Neutrophil (primary cell): ENCODE results near the gene MCAT.
"Not testable (repeated sequence)": the region's sequence is repeated elsewhere in the genome, so short reads cannot be mapped to it uniquely, and the experiment has no call there.

ENCODE experiments used
- H3K27ac ChIP-seq: fragments of 200-600 bp; sonication (generic); 2 replicates; pipeline ENCODE4 v1.5.1; 2016; ENCODE audit warnings: mild to moderate bottlenecking, moderate library complexity
- H3K27me3 ChIP-seq: fragments of 200-600 bp; sonication (generic); 2 replicates; pipeline ENCODE4 v1.6.0; 2016; ENCODE audit warnings: mild to moderate bottlenecking
- H3K36me3 ChIP-seq: fragments of 200-600 bp; sonication (generic); 2 replicates; pipeline ENCODE4 v1.5.1; 2017
- H3K4me1 ChIP-seq, 2 experiments: fragments of 200-600 bp in 1 of 2; sonication (generic) in 1 of 2; 1 replicate in 1 of 2; 2 replicates in 1 of 2; pipeline versions ENCODE4 v1.5.1 to v1.6.1; 2013 to 2016; ENCODE audit warnings: low read depth in 1 of 2, low read length in 1 of 2, mild to moderate bottlenecking in 1 of 2, moderate library complexity in 1 of 2; ENCODE audit not compliant: control insufficient read depth in 1 of 2, insufficient read depth in 1 of 2
- H3K4me3 ChIP-seq, 2 experiments: fragments of 200-600 bp in 1 of 2; sonication (generic) in 1 of 2; 1 replicate in 1 of 2; 2 replicates in 1 of 2; pipeline ENCODE4 v1.5.1; 2013 to 2016; ENCODE audit warnings: low read depth in 1 of 2, low read length in 1 of 2, mild to moderate bottlenecking in 1 of 2, moderate library complexity in 1 of 2
- H3K9me3 ChIP-seq: fragments of 200-600 bp; sonication (generic); 2 replicates; pipeline ENCODE4 v1.5.1; 2016
- TF ChIP-seq, protein P1 (sequence below): fragments of 200-600 bp; sonication (generic); IDR thresholded peaks from 2 replicates; pipeline ENCODE4 v1.5.1; 2016; ENCODE audit warnings: antibody characterized with exemption

The MCAT gene

DNA sequence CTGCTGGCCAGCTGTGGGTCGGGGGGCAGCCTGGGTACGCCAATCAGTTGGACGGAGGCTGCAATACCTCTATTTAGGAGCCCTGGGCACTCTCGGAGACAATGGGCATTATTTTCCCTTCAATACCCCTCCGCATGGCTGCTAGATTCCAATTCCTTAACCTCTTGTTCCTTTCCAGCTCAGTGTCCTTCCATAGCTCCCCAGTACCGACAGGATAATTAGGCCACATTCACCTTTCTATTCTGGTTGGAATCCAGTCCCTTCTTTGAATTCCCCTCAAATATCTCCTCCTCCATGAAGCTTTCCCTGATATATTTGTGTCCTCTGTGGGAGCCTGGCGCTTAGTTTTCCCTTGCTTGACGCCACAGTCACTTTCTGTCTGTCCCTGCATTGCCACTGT, 36.9 kb downstream of the MCAT start:
- Histone ChIP-seq H3K4me1 (peaks cover 7 to 10% of the 10 kb centered on the region in 2 experiments), H3K27ac (no peak overlapping the region), H3K9me3 (no peaks in the 10 kb centered on the region), H3K27me3 (peaks cover 21% of the 10 kb centered on the region), H3K4me3 (no peak overlapping the region), H3K36me3 (no peaks in the 10 kb centered on the region)
- TF ChIP-seq, protein P1, sequence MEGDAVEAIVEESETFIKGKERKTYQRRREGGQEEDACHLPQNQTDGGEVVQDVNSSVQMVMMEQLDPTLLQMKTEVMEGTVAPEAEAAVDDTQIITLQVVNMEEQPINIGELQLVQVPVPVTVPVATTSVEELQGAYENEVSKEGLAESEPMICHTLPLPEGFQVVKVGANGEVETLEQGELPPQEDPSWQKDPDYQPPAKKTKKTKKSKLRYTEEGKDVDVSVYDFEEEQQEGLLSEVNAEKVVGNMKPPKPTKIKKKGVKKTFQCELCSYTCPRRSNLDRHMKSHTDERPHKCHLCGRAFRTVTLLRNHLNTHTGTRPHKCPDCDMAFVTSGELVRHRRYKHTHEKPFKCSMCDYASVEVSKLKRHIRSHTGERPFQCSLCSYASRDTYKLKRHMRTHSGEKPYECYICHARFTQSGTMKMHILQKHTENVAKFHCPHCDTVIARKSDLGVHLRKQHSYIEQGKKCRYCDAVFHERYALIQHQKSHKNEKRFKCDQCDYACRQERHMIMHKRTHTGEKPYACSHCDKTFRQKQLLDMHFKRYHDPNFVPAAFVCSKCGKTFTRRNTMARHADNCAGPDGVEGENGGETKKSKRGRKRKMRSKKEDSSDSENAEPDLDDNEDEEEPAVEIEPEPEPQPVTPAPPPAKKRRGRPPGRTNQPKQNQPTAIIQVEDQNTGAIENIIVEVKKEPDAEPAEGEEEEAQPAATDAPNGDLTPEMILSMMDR: no peak

DNA sequence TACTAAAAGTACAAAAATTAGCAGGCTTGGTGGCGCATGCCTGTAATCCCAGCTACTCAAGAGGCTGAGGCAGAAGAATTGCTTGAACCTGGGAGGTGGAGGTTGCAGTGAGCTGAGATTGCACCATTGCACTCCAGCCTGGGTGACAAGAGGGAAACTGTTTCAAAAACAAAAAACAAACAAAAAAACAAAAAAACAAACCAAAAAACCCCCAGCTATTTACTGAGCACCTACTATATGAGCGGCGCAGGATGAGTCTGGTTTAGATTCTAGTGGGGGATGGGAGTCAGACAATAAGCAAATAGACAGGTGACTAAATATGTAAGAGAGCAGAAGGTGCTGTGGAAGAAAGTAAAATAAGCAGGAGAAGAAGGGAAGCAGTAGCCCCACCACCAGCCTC, 38.2 kb downstream of the MCAT start:
- not testable (repeated sequence) for H3K4me1 ChIP-seq, H3K27ac ChIP-seq, H3K36me3 ChIP-seq, H3K9me3 ChIP-seq, H3K4me3 ChIP-seq
- peaks cover 13% of the 10 kb centered on the region for H3K27me3 ChIP-seq

DNA sequence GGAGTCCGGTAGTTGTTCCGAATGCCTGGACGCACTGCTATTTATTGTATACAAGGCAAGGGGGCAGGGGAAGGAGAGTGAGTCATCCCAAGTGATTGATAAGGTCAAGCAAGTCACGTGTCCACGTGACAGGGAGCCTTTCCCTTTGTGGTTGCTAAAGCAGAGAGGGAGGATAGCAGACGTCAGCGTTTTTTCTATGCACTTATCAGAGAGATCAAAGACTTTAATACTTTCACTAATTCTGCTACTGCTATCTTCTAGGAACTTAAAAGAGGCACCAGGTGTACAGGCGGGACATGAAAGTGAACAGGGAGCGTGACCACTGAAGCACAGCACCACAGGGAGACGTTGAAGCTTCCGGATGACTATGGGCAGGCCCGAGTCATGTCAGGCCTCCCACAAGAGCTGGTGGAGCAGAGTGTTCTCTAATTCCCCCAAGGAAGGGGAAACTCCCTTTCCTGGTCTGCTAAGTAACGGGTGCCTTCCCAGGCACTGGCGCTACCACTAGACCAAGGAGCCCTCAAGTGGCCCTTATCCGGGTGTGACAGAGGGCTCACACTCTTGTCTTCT, 39.1 kb downstream of the MCAT start:
- H3K27ac ChIP-seq, H3K4me1 ChIP-seq, H3K4me3 ChIP-seq, H3K27me3 ChIP-seq, H3K9me3 ChIP-seq, H3K36me3 ChIP-seq: not testable (repeated sequence)

DNA sequence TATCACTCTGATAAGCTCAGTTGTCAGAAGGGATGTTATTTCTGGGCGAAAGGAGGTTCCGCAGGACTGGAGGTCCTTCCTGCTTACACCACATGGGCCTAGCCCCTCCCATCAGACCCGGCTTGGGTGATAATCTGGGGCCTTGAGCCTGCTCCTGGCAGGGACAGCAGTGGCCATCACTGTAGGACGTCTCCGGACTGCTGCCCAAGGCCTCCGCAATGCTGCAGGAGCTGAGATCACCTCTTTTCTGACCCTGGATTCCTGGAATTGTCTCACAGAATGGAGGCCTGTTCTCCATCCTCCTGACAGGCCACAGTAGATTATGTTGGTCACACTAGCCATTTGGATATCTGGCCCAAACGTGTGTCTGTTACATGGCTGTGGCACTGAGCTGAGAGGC, 41.9 kb downstream of the MCAT start:
- H3K27ac ChIP-seq: no peak overlapping the region
- H3K36me3 ChIP-seq: no peaks in the 10 kb centered on the region
- TF ChIP-seq, protein P1: no peak
- H3K4me3 ChIP-seq: no peak overlapping the region
- H3K4me1 ChIP-seq: peaks cover 0 to 4% of the 10 kb centered on the region in 2 experiments
- H3K9me3 ChIP-seq: peaks cover 4% of the 10 kb centered on the region
- H3K27me3 ChIP-seq: no peaks in the 10 kb centered on the region

DNA sequence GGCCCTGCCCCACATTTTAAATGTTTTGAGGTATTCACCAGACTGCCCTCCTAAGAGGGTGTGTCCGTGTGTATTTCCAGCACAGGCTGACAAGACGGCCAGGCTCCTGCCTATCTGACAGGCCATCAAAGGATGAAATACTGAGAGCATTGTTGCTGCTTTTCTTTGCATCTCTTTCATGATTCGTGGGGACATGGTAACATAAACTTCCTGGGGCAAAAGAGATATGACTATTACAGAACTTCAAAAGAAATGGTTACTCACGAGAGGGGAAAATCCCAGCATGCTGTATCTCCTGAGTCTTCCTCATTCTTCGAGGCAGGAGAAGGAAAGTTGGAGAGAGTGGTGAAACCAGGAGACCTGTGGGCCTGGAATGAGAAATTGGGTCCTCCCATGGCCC, 43.0 kb downstream of the MCAT start:
- Histone ChIP-seq H3K4me1 (peaks cover 0 to 4% of the 10 kb centered on the region in 2 experiments), H3K36me3 (no peaks in the 10 kb centered on the region), H3K27me3 (no peaks in the 10 kb centered on the region), H3K9me3 (peaks cover 5% of the 10 kb centered on the region), H3K4me3 (no peak overlapping the region), H3K27ac (no peak overlapping the region)
- TF ChIP-seq, protein P1: no peak

DNA sequence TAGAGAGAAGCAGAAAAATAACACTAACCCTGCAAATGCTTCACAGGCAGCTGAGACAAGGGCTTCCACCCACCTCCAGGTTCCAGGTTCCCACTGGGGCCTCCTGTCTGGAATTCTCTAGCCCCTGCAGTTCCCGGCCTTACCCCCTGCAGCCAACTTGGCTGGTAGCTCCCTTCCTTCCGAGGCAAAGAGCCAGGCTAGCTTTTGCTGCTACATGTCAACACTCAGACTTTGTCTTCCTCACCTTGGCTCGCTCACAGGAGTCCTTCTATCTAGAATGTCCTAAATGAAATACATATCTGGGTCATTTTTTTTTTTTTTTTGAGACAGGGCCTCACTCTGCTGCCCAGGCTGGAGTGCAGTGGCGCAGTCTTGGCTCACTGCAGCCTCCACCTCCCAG, 44.1 kb downstream of the MCAT start:
- Histone ChIP-seq H3K4me1 (peaks cover 0 to 4% of the 10 kb centered on the region in 2 experiments), H3K9me3 (peaks cover 5% of the 10 kb centered on the region), H3K4me3 (no peak overlapping the region), H3K27me3 (no peaks in the 10 kb centered on the region), H3K27ac (no peak overlapping the region), H3K36me3 (no peaks in the 10 kb centered on the region)
- TF ChIP-seq, protein P1: no peak

DNA sequence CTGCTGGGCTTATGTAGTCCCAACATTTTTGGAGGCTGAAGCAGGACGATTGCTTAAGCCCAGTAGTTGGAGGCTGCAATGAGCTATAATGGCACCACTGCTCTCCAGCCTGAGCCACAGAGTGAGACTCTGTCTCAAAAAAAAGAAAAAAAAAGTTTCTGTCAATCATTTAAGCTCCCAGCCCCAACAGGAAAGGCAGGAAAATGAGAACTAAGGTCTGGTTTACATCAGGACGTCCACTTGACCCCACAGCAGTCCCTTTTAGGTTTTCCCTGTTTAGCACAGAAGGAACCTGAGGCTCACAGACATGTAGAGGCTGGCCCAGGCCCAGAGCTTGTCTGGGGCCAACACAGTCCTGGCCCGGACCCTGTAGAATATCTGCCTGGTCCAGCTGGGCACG, 44.8 kb downstream of the MCAT start:
- Histone ChIP-seq H3K9me3 (peaks cover 5% of the 10 kb centered on the region), H3K27me3 (no peaks in the 10 kb centered on the region), H3K4me1 (peaks cover 0 to 4% of the 10 kb centered on the region in 2 experiments), H3K4me3 (no peak overlapping the region), H3K36me3 (no peaks in the 10 kb centered on the region), H3K27ac (no peak overlapping the region)
- TF ChIP-seq, protein P1: no peak
